Measurements from ENCODE around the gene MAD1L1.

DNA sequence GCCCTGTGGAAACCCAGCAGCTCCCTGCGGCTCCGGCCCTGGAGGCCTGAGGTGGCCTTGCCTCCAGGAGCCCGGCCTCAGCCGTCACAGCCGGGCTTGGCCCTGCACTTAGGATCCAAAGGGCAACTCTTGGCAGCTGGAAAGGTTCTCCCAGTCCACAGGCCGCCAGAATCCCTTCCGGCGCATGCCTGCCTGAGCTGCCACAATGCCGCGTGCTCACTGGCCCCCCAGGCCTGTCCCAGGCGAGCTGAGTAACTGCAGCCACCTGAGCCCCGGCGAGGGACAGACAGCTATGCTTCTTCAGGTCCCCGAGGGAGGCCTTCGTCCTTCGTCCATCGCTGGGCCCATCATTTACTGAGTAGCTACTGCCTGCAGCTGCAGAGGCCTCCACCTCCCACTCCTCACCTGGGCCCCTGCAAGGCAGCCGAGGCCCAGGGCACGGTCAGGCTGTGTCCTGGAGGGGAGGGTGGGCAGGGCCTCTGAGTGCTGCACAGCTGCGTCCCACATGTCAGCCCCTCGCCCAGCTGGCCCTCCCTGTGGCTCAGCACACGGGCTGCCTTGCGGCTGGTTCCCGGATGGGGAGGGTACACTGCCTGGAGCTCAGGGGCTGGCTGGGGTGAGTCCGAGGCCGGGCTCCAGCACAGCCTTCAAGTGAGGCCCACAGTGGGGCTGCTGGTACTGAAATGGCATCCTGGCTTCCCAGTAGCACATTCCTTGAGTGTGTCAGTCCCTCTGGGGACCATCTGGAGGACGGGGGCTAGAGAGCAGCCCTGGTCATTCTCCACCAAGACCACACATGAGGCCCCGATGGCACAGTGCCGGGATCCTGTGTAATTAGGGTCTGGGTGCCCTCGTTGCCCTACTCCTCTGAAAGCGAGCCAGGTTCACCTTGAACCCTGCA lies 390.2 kb downstream of the MAD1L1 start:
- no peak for TF ChIP-seq RXRA (IDR thresholded peaks at IDR 0.05; ENCODE audit: insufficient read depth, low read depth, low read length)
- TF ChIP-seq, protein P1, sequence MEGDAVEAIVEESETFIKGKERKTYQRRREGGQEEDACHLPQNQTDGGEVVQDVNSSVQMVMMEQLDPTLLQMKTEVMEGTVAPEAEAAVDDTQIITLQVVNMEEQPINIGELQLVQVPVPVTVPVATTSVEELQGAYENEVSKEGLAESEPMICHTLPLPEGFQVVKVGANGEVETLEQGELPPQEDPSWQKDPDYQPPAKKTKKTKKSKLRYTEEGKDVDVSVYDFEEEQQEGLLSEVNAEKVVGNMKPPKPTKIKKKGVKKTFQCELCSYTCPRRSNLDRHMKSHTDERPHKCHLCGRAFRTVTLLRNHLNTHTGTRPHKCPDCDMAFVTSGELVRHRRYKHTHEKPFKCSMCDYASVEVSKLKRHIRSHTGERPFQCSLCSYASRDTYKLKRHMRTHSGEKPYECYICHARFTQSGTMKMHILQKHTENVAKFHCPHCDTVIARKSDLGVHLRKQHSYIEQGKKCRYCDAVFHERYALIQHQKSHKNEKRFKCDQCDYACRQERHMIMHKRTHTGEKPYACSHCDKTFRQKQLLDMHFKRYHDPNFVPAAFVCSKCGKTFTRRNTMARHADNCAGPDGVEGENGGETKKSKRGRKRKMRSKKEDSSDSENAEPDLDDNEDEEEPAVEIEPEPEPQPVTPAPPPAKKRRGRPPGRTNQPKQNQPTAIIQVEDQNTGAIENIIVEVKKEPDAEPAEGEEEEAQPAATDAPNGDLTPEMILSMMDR (IDR thresholded peaks at IDR 0.05; ENCODE audit: control extremely low read depth in 1 of 3, insufficient read depth in 1 of 3, low read depth in 1 of 3, low read length in 3 of 3), result peak in 2 of 3 experiments; percentile 18 to 25; a peak in 2 of 4 replicates
